ENCODE data around the gene VPS11.

DNA sequence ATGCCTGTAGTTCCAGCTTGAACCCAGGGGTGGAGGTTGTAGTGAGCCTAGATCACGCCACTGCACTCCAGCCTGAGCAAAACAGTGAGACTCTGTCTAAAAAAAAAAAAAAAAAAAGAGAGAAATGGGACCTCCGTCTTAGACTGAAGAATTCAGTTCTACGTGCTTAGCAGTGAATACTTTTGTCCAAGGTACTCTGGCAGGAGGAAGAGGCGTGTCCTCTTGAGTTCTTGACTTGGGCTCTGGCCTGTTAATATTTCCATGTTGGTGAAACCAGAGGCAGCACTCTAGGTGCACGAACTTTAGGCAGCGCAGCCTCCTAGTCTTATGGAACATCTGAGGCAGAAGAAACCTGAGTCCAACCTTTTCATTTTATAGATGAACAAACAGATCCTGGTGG, 19.5 kb downstream of the VPS11 start:
- TF ChIP-seq, protein P1, sequence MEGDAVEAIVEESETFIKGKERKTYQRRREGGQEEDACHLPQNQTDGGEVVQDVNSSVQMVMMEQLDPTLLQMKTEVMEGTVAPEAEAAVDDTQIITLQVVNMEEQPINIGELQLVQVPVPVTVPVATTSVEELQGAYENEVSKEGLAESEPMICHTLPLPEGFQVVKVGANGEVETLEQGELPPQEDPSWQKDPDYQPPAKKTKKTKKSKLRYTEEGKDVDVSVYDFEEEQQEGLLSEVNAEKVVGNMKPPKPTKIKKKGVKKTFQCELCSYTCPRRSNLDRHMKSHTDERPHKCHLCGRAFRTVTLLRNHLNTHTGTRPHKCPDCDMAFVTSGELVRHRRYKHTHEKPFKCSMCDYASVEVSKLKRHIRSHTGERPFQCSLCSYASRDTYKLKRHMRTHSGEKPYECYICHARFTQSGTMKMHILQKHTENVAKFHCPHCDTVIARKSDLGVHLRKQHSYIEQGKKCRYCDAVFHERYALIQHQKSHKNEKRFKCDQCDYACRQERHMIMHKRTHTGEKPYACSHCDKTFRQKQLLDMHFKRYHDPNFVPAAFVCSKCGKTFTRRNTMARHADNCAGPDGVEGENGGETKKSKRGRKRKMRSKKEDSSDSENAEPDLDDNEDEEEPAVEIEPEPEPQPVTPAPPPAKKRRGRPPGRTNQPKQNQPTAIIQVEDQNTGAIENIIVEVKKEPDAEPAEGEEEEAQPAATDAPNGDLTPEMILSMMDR (conservative IDR thresholded peaks at IDR 0.05) = no peak
- TF ChIP-seq ZFX (IDR thresholded peaks at IDR 0.05) = no peak
